Measurements from ENCODE around the gene CALHM1. TPM values are rescaled to one million over a fixed set of nuclear protein-coding genes. Genes with fewer than 3 reads are reported as not detected.

CALHM1 gene
- total and polyA plus RNA-seq, 2 experiments from 2014 or later: 0.11 TPM; not detected in 1

GRCh38 chr10:103457896-103458583, 660 bp downstream of the CALHM1 start:
- DNase-seq (ENCODE audit: low spot score) (no peak), ATAC-seq (no peak)
- H3K36me3 Mint-ChIP-seq (ENCODE audit: low read depth): no peaks in the 10 kb centered on the region; the same call in 2 of the 3 replicates
- H3K27ac ChIP-seq (ENCODE audit: low read depth): no peak overlapping the region
- H3K27ac Mint-ChIP-seq: no peak overlapping the region
- no peaks in the 10 kb centered on the region for H3K27me3 ChIP-seq (ENCODE audit: insufficient read depth)
- H3K27me3 Mint-ChIP-seq (ENCODE audit: insufficient read depth, low read depth, poor library complexity): peaks cover 22% of the 10 kb centered on the region
- no peak overlapping the region for H3K4me3 ChIP-seq
- H3K9me3 Mint-ChIP-seq: no peaks in the 10 kb centered on the region; the same call in 2 of the 3 replicates
- H3K9me2 ChIP-seq (ENCODE audit: insufficient read depth): no peaks in the 10 kb centered on the region
- 0 out of 2 replicates have a peak overlapping the region, but pooled peaks have one; percentile 76 for H2AFZ ChIP-seq
- peaks cover 6% of the 10 kb centered on the region for H3K4me1 Mint-ChIP-seq
- H3K4me2 ChIP-seq: no peak overlapping the region
- H3K79me2 ChIP-seq (replicated peaks; ENCODE audit: insufficient read depth): no peaks in the 10 kb centered on the region
- no peaks in the 10 kb centered on the region for H3K4me1 ChIP-seq (ENCODE audit: insufficient read depth)
- no peaks in the 10 kb centered on the region for H3K36me3 ChIP-seq (ENCODE audit: insufficient read depth)
- TF ChIP-seq EZH2 (IDR thresholded peaks at IDR 0.05; ENCODE audit: low read depth, unreplicated experiment) (no peak), CREB1 (CRISPR knock-in tag; IDR thresholded peaks at IDR 0.05; ENCODE audit: low read depth) (no peak), ZNF114 (CRISPR knock-in tag; IDR thresholded peaks at IDR 0.05) (no peak), ZNF331 (CRISPR knock-in tag; IDR thresholded peaks at IDR 0.05; ENCODE audit: low read depth) (no peak), POLR2AphosphoS5 (IDR thresholded peaks at IDR 0.05; ENCODE audit: low read depth) (no peak), ZNF462 (CRISPR knock-in tag; IDR thresholded peaks at IDR 0.05) (no peak), NANOG (IDR thresholded peaks at IDR 0.05; ENCODE audit: borderline replicate concordance) (no peak)
- TF ChIP-seq, protein P1, sequence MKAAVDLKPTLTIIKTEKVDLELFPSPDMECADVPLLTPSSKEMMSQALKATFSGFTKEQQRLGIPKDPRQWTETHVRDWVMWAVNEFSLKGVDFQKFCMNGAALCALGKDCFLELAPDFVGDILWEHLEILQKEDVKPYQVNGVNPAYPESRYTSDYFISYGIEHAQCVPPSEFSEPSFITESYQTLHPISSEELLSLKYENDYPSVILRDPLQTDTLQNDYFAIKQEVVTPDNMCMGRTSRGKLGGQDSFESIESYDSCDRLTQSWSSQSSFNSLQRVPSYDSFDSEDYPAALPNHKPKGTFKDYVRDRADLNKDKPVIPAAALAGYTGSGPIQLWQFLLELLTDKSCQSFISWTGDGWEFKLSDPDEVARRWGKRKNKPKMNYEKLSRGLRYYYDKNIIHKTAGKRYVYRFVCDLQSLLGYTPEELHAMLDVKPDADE (IDR thresholded peaks at IDR 0.05): no peak
- H3F3A ChIP-seq (replicated peaks; ENCODE audit: low read depth): no peaks in the 10 kb centered on the region
- no peak overlapping the region for H3K4me3 Mint-ChIP-seq
- no peaks in the 10 kb centered on the region for H4K20me1 ChIP-seq (replicated peaks; ENCODE audit: insufficient read depth)
